Pulmonary artery endothelial cell (primary cell): Measurements from ENCODE around the gene VGLL2. TPM values are rescaled to one million over a fixed set of nuclear protein-coding genes. Genes with fewer than 3 reads are reported as not detected.
"Not testable (repeated sequence)": the region's sequence is repeated elsewhere in the genome, so short reads cannot be mapped to it uniquely, and the experiment has no call there.

Experiments
- DNase-seq: peaks from one replicate; pipeline ENCODE4 v3.0.0-alpha.2; 2011; ENCODE audit warnings: low read depth, low spot score
- total RNA-seq: library from RNA; depleted of rRNA; stranded (reverse); fragments of >200 nt; gene quantifications from 2 replicates; pipeline ENCODE4 v1.2.3, GENCODE V29; 2014

VGLL2 gene, protein sequence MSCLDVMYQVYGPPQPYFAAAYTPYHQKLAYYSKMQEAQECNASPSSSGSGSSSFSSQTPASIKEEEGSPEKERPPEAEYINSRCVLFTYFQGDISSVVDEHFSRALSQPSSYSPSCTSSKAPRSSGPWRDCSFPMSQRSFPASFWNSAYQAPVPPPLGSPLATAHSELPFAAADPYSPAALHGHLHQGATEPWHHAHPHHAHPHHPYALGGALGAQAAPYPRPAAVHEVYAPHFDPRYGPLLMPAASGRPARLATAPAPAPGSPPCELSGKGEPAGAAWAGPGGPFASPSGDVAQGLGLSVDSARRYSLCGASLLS
- total RNA-seq = not detected in 2 replicates

DNA sequence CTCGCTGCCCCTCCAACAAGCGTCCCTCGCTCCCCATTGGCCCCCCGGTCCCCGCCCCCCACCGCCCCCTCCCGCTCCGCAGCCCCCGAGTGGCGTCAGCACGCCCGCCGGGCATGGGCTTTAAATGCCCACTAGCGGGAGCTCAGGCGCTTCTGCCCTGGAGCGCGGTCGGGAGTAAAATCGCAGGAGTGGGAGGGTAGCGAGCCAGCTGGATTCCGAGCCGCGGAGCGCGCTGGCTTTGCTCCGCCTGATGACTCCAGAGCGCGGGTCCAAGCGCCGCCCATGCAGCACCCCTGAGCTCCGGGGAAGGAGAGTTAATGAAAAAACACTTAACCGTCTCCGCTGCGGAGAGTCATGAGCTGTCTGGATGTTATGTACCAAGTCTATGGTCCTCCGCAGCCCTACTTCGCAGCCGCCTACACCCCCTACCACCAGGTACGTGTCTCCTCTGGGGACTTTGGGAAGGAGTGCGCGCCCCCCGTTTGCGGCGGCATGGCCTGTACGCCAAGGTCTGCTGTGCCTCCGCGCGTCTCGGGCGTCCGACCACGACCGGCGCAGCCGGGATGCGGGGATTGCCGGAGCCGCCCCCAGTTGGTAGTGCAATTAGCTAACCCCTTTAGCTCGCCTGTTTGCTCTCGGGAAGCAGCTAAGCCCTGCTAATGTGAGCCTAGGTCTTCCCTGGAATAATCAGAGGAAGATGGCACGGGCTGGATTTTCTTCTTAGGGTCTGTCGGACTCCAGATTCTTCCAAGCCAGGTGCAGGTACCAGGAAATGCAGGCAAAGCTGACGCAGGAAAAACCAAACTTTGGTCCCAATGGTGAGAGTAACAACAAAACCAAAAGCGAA, at the start of gene VGLL2:
VGLL2 (plus strand) TSS at position 149 of the 847 bp plus-strand sequence; CDS start at position 355, 206 bp downstream.
- DNase-seq = peak; percentile 4

DNA sequence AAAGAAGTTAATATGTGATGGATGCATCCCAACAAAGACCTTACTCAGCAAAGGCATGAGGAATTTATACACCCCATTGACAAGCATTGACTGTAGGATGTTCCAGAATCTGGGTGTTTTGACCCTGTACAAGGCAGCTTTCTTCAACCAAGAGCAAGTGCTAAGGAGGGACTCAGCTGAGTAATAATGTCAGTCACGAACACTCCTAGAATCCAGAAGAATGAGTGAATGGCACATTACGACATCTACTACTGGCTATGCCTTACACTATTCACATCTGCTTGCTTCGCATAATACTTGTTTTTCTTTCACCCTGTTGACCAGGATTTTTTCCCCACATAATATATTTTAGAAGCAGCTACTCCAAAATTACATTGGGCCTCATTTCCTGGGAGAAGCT, 42.5 kb upstream of the VGLL2 start:
- no peak for DNase-seq

DNA sequence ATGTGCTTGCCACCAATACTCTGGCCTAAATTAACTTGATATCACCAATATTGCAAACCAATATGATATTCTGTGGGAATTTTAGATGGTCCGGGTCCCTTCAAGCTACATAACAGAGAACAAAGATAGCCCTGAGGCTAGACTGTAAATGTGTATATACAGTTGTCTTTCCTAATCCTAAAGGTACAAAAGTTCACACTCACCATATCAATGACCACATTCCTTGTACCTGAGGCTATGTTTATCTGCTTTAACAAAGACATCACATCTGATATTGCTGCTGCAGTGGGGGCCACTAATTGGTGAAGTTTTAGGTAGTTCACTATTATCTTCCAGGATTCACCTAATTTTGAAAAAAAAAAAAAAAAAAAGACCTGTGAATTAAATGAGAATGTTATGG, 38.6 kb upstream of the VGLL2 start:
- no peak for DNase-seq

DNA sequence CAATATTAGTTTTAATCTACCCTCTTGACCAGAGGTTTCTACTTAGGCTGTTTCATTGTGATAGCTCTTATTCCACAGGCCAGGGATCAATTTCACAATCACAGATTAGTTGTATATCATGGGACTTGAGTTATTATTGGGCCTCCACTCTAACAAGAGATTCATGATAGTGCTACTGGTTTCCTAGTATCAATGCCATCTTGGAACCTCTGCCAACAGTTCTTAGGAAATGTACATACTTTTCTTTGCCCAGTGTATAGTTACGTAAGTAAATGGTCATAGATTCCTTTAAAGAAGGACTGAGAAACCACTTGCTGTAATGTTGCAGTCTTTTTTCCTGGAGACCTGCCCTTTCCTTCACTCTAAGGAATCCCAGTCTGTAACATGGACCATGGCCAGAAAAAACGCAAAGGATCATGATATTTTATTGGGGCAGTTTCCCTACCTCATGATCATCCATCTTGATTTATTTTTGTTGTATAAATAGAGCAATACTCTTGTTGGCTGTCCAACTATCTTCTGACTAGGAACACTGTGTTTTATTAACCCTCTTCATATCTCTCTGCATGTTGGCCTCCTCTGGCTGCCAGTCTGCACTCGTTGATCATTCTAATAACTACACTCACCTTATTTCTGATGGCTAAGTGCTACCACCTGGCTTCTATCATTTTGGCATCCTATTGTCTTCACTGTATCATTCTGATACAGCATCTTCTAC, 38.0 kb upstream of the VGLL2 start:
- DNase-seq = no peak

DNA sequence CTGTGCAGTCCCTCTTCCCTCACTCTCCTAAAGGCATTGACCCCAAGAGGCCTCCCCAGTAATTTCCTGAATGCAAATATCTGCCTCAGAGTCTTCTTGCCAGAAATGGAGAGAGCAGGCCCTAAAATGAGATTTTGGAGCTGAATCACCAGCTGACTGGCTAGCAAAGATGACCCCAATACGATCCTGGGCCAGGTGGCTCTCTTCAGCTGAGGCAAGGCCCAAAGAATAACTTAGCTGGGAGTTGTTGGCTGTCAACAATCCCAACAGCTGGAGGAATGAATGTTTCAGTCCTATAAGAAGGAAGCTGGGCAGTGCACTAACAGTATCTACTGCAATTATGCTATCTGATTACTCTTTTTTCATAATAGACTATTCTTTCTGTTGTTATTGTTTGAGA, 37.2 kb upstream of the VGLL2 start:
- DNase-seq = no peak

DNA sequence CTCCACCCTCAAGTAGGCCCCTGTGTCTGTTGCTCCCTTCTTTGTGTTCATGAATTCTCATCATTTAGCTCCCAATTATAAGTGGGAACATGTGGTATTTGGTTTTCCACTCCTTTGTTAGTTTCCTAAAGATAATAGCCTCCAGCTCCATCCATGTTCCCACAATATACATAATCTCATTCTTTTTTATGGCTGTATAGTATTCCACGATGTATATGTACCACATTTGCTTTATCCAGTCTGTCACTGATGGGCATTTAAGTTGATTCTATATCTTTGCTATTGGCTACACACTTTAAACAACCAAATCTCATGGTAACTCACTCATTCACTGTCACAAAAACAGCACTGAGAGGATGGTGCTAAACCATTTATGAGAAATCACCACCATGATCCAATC, 35.5 kb upstream of the VGLL2 start:
- no peak for DNase-seq

DNA sequence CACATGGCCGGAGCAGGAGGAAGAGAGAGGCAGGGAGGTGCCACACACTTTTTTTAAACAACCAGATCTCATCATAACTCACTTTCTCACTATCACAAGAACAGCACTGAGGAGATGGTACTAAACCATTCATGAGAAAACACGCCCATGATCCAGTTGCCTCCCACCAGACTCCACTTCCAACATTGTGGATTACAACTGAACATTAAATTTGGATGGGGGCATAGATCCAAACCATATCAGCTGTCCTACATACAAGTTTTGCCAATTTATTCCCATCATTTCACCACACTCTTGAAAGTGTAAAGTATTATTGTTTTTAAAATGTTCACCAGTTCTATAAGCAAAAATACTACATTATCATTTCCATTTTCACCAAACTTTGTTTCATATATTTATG, 33.9 kb upstream of the VGLL2 start:
- DNase-seq = no peak

DNA sequence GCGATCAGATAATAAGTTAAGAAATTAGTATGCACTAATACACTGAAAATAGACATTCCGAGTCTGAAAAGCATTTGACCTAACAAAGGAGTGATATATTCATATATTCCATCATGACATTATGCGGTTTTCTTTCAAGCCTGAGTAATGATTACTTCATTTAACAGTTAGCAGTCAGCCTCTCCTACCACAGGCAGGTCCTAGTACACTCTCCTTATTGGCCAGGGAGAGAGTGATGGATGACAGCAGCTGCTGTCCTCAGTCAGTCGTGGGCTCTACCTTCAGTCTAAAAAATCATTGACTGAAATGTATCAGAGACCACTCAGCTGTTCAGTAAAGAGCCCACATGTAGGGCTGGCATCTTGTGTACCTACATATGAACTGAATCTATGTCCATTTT, 33.2 kb upstream of the VGLL2 start:
- DNase-seq = no peak

DNA sequence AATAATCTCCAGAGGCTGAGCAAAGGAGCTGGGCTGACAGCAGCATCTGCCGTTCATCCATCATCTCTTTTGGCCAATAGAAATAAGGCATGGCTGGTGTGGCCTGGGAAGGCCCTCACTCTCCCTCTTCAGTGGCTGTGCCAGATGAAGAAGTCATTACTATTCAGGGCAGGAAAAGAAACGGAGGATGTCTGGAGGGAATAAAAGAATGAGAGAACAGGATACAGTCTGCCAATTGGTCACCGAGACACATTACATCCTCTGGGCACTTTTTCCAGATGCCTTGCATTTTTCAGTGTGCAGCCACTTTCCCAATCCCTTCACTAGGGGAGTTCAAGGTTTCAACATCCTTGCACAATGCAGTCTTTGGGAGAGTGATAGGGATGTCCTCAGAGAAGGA, 32.2 kb upstream of the VGLL2 start:
- no peak for DNase-seq

DNA sequence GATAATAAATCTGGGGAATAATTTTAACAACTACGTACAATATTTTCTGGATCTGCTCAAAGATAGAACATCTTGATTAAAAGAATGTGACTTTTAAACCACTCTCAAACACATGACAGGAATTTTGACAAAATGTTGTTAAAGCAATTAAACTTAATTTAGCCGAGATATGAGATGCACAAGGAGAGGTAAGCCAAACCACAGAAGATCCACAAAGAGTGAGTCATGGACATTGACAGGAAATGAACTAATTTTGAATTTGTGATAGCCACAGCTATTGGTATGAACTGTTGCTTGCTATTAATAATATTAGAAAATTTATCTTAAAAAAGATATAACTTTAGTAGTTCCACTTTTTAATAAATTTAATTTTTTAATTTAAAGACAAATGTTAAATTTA, 27.8 kb upstream of the VGLL2 start:
- no peak for DNase-seq

DNA sequence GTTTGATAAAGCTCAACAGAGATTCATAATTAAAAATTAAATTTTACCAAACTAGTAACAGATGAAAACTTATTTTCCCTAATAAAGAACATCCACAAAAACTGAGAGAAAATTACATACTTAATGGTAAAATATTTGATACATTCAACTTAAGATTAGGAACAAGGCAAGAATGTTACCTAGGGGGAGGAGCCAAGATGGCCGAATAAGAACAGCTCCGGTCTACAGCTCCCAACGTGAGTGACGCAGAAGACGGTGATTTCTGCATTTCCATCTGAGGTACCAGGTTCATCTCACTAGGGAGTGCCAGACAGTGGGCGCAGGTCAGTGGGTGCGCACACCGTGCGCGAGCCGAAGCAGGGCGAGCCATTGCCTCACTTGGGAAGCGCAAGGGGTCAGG, 20.8 kb upstream of the VGLL2 start:
- DNase-seq = not testable (repeated sequence)

DNA sequence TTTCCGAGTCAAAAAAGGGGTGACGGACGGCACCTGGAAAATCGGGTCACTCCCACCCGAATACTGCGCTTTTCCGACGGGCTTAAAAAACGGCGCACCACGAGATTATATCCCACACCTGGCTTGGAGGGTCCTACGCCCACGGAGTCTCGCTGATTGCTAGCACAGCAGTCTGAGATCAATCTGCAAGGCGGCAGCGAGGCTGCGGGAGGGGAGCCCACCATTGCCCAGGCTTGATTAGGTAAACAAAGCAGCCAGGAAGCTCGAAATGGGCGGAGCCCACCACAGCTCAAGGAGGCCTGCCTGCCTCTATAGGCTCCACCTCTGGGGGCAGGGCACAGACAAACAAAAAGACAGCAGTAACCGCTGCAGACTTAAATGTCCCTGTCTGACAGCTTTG, 20.4 kb upstream of the VGLL2 start:
- not testable (repeated sequence) for DNase-seq

DNA sequence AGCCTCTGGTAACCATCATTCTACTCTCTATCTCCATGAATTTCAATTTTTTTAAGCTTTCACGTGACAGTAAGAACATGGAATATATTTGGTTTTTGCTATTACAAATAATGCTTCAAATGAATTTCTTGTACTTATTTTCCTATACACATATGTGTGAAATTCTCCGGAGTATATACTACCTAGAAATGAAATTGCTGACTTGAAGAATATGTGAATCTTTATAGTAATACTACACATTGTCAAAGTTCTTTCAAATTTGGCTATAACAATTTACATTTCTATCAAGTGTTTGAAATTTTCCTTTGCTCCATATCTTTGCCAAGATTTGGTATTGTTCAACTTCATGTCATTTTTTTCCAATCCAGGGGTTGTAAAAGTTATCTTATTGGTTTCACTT, 11.6 kb upstream of the VGLL2 start:
- no peak for DNase-seq

DNA sequence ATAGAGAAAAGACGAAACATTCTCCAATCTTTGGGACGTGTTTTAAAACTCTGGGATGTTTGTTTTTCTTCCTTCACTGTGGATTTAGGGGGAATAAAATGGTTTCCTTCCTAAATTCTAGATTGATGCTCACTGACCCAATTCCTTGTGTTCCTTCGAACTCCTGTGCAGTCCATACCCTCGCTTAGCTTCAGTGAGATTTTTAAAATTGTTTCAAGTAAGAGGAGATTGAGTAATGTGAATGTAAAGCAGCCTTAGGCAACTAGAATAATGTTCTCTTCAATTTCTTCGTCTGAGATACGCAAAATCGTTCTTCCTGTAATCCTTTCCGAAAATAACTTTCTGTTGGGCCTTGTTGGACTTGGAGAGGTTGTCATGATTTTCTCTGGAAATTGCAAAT, 2.6 kb upstream of the VGLL2 start:
- DNase-seq = no peak

DNA sequence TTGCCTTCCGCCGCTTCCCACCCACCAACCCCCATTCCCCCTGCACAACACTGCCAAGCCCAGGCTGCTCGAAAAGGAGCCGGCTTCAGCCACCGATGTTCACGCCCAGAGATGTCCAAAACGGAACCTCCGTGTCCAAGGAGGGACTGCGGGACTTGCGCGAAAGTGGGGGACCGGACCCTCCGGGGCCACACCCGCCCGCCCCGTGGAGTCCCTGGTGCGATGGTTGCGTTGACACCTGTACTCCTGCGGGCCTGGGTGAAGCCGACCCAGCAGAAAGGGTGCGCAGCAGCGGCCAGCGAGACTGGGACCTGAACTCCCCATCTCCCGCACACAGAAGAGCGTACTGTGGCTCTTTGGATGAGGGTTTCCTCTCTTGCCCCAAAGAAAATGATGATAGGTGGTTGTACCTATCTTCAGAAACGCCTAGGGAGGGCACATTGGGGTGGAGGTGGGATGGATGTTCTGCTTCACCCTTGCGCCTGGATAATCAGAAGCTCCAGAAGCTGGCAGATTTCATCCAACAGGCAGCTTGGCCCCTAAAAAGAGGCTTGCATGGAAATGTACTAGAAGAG, 1.9 kb upstream of the VGLL2 start:
- no peak for DNase-seq

DNA sequence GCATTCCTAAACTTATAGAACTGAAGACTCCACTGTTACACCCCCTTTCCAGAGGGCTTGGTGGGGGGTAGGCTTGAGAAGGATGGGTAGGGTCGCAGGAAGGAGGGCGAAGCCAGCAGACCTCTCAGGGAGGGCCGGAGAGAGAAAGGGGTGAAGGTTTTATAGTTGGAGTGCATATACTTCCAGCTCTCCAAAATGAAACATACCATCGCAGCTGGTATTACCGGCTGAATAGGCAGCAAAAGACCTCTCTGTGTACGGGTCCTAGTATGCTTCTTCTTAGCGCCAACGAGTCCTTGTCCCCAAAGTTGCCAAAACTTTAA, 1.0 kb upstream of the VGLL2 start:
- no peak for DNase-seq

DNA sequence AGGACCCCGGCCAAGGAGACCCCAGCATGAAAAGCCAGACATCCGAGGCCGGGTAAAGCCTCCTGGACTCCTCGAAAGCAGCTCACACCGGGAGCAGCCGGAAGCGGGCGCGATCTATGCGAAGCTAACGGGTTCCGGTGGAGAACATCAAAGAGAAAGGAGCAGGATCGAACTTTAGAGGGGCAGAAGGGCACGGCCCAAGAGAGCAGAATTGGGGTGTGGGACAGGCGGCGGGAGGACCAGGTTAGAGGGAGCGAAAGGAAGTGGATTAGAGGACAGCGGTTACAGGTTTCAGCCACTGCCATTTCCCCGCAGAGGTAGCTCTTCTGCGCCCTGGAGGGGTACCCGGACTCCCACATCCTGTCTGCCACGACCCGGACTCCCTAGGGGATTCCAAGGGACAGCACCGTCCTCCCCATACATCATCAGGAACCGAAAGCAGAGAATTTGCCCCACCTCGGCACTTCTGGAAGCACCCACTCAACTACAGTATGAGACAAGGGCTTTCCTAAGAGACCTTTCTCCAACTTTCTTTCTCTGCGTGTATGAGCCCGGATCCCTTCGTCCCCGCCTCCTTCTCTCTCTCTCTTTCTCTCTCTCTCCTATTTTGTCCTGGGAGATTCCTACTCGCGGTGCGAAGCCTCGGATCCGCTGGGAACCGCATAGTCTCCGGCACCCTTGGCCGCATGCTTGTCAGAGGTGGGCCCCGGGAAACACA, 507 bp upstream of the VGLL2 start:
- no peak for DNase-seq

DNA sequence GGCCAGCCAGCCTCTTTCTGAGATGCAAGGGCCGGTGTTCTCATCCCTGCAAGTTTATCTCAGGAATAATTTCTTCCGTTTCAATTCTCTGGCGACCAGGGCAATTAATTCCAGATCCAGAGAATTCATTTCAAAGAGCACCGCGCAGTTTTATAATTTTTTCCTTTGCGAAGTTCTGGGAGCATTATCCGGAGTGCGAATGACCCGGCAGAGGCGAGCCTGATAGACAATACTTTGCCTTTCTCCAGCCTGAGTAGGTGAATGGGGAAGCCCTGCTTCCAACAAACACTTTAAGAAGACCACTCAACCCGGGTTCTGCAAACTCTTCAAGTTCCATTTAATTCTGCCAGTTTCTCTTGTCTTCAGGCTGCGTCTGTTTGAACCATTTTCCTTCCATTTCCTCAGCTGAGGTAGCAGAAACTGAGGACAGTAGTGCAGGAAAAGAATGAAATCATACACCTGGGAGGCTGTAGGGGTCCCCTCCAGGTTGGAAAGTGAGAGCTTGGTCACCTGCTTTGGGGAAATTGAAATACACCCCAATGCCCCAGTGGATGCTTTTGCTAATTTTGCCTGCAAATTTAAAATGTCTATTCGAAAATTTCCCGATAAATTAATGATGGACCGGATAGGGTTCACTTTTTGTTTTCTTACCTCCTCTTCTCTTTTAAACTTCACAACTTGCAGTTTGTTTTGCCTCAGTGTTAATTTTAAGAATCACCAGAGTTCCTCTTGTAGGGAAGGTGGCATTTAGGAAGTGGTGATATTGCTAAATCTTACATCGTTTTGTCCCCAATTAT, 1.1 kb downstream of the VGLL2 start:
- no peak for DNase-seq

DNA sequence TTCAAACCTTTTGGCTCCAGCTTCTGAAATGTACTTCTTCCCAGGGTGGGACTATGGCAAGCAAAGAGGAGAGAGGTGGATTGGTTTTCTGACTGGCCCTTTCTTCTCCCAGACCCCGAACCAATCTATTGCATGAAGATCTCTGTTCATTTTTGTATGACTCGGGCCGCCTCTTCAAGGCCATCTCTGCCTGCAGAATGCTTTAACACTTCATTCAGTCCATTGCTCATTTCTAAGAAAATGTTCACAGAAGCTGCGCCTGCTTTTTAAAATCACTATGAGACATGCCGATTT, 1.6 kb downstream of the VGLL2 start:
- no peak for DNase-seq

DNA sequence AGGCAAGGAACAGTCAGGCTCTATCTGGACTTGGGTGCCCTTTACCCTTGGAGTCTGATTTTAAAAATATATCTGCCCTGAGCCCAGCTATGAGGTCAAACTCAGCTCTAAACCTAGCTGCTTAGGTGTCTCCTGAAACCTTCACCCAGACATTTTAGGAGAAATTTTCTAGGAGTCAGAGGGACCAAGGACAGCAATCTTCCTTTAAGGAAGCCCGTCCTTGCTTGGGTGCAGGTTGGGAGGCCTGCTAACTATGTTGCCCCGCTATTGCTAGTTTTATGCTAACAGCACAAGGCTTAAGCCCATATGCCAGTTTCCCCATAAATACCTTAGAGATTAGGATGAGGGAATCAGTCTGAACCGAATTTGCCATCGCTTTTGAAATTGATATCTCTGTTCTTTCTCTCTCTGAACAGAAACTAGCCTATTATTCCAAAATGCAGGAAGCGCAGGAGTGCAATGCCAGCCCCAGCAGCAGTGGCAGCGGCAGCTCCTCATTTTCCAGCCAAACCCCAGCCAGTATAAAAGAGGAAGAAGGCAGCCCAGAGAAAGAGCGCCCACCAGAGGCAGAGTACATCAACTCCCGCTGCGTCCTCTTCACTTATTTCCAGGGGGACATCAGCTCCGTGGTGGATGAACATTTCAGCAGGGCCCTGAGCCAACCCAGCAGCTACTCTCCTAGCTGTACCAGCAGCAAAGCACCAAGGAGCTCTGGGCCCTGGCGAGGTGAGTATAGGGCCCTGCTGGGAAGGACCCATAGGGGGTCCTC, 2.6 kb downstream of the VGLL2 start:
- DNase-seq = no peak
